Neural crest cell (in vitro differentiated cells): ENCODE measurements around the gene MFAP4. TPM values are rescaled to one million over a fixed set of nuclear protein-coding genes. Genes with fewer than 3 reads are reported as not detected.

Source experiments
- DNase-seq: peaks from one replicate; pipeline ENCODE4 v3.0.0; 2021; ENCODE audit warnings: low read depth, mixed read lengths, low spot score
- H3K27ac Mint-ChIP-seq: one replicate; pipeline ENCODE4 v1.8.0; 2021; ENCODE audit warnings: mild to moderate bottlenecking, mixed read lengths; ENCODE audit not compliant: unreplicated experiment
- H3K27me3 Mint-ChIP-seq: 2 replicates; pipeline ENCODE4 v1.8.0; 2021; ENCODE audit warnings: low read depth, mild to moderate bottlenecking, mixed read lengths
- H3K36me3 Mint-ChIP-seq: 2 replicates; pipeline ENCODE4 v1.8.0; 2021; ENCODE audit warnings: low read depth, mild to moderate bottlenecking, mixed read lengths
- H3K4me1 Mint-ChIP-seq: 2 replicates; pipeline ENCODE4 v1.8.0; 2021; ENCODE audit warnings: mixed read lengths
- H3K4me3 Mint-ChIP-seq: one replicate; pipeline ENCODE4 v1.8.0; 2021; ENCODE audit warnings: mild to moderate bottlenecking, mixed read lengths
- H3K9me3 Mint-ChIP-seq: 2 replicates; pipeline ENCODE4 v1.8.0; 2021; ENCODE audit warnings: mixed read lengths
- total RNA-seq: library from RNA; stranded (reverse); gene quantifications from 2 replicates; pipeline ENCODE4 v1.2.1, GENCODE V29; 2021
- TF ChIP-seq, protein P1 (sequence below): fragments of 200-600 bp; sonication (generic); conservative IDR thresholded peaks from 2 replicates; pipeline ENCODE4 v1.5.0; 2021; ENCODE audit warnings: antibody characterized with exemption, mild to moderate bottlenecking

MFAP4 gene
- total RNA-seq, 1 donor from 2014 or later: 0.26 TPM

- no peak overlapping the region for H3K4me3 Mint-ChIP-seq
- TF ChIP-seq, protein P1, sequence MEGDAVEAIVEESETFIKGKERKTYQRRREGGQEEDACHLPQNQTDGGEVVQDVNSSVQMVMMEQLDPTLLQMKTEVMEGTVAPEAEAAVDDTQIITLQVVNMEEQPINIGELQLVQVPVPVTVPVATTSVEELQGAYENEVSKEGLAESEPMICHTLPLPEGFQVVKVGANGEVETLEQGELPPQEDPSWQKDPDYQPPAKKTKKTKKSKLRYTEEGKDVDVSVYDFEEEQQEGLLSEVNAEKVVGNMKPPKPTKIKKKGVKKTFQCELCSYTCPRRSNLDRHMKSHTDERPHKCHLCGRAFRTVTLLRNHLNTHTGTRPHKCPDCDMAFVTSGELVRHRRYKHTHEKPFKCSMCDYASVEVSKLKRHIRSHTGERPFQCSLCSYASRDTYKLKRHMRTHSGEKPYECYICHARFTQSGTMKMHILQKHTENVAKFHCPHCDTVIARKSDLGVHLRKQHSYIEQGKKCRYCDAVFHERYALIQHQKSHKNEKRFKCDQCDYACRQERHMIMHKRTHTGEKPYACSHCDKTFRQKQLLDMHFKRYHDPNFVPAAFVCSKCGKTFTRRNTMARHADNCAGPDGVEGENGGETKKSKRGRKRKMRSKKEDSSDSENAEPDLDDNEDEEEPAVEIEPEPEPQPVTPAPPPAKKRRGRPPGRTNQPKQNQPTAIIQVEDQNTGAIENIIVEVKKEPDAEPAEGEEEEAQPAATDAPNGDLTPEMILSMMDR: no peak
- H3K9me3 Mint-ChIP-seq: no peaks in the 10 kb centered on the region
- no peaks in the 10 kb centered on the region for H3K36me3 Mint-ChIP-seq
- H3K4me1 Mint-ChIP-seq: peaks cover 37% of the 10 kb centered on the region
- DNase-seq: no peak
- no peak overlapping the region for H3K27ac Mint-ChIP-seq
- H3K27me3 Mint-ChIP-seq: peaks cover 3% of the 10 kb centered on the region
Observed at GRCh38 chr17:19343256-19343630, 43.7 kb downstream of the MFAP4 start.

DNA sequence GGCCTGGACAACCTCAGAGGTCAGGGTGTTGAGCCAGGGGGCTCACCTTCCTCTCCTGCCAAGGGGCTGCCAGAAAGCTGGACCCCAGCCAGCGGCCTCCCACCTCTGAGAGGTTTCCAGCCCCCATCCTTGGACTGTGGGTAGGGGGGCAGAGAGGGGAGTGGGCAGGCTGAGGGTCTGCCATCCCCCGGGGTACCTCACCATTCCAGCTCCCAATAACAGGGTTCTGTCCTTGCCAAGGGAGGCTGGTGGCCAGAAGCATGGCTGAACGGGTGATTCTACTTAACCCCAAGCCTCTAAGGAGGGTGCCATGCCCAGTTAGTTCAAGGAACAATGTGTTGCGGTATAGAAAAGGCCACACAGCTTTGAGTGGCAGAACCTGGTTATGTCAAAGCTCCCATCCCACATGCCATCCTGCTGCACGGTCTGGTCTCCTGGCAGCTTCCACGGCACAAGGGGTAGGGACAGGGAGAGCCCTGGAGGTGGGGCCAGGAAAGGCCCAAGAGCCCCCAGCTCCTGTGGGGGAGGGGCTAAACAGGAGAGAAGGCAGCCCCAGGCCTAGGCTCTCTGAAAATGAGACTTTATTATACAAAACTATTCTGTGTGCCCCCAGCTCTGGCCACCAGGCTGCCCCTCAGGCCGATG lies 44.3 kb downstream of the MFAP4 start:
- DNase-seq: no peak
- peaks cover 3% of the 10 kb centered on the region for H3K27me3 Mint-ChIP-seq
- H3K9me3 Mint-ChIP-seq: no peaks in the 10 kb centered on the region
- H3K4me1 Mint-ChIP-seq: peaks cover 37% of the 10 kb centered on the region
- TF ChIP-seq, protein P1: no peak
- no peaks in the 10 kb centered on the region for H3K36me3 Mint-ChIP-seq
- no peak overlapping the region for H3K27ac Mint-ChIP-seq
- no peak overlapping the region for H3K4me3 Mint-ChIP-seq

GRCh38 chr17:19341641-19342610 lies 45.1 kb downstream of the MFAP4 start:
- peak overlapping the region; percentile 48 for H3K4me3 Mint-ChIP-seq
- no peaks in the 10 kb centered on the region for H3K36me3 Mint-ChIP-seq
- TF ChIP-seq, protein P1: no peak
- DNase-seq: no peak
- peak overlapping the region; percentile 73 for H3K27ac Mint-ChIP-seq
- H3K4me1 Mint-ChIP-seq: peaks cover 41% of the 10 kb centered on the region
- no peaks in the 10 kb centered on the region for H3K9me3 Mint-ChIP-seq
- H3K27me3 Mint-ChIP-seq: peaks cover 3% of the 10 kb centered on the region

GRCh38 chr17:19341211-19341631 lies 45.8 kb downstream of the MFAP4 start:
- H3K9me3 Mint-ChIP-seq: no peaks in the 10 kb centered on the region
- H3K27me3 Mint-ChIP-seq: peaks cover 3% of the 10 kb centered on the region
- TF ChIP-seq, protein P1: no peak
- H3K4me1 Mint-ChIP-seq: peaks cover 38% of the 10 kb centered on the region
- H3K4me3 Mint-ChIP-seq: peak overlapping the region; percentile 48
- no peak for DNase-seq
- no peaks in the 10 kb centered on the region for H3K36me3 Mint-ChIP-seq
- H3K27ac Mint-ChIP-seq: peak overlapping the region; percentile 73

DNA sequence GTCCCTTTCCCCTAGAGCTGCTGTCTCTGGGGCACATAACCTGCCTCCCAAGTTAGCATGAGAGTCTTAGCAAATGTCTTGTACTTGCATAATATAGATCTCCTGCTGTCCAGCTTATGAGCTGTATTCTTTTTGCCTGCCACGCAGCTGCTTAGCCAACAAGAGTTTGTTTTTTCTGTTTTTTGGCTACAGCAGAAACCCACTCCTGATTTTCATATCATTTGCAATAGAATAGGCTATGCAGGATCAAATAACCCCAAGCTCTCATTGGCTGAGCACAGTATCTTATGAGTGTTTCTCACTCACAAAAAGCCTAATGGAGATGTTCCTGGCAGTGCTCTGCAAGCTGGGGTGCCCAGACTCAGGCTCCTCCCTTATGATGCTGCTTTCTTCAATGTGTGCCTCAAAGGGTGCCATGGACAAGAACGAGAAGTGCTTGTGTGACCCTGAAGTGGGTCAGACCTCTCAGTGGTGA lies 47.6 kb downstream of the MFAP4 start:
- Mint-ChIP-seq H3K36me3 (no peaks in the 10 kb centered on the region), H3K27ac (no peak overlapping the region), H3K27me3 (peaks cover 3% of the 10 kb centered on the region), H3K4me3 (no peak overlapping the region), H3K9me3 (no peaks in the 10 kb centered on the region), H3K4me1 (peaks cover 38% of the 10 kb centered on the region)
- DNase-seq: no peak
- TF ChIP-seq, protein P1: no peak
